ENCODE data around the gene SYCE3. TPM values are rescaled to one million over a fixed set of nuclear protein-coding genes. Genes with fewer than 3 reads are reported as not detected.

Gene SYCE3
- total RNA-seq, 3 donors from 2014 or later: not detected

GRCh38 chr22:50572965-50573364 lies 10.2 kb upstream of the SYCE3 start:
- ATAC-seq (no peak), DNase-seq (no peak)
- no peak for TF ChIP-seq CTCF (IDR thresholded peaks at IDR 0.05)
- intact Hi-C loops (cut with DNase I, micrococcal nuclease): no loop called here
- H3K4me1 ChIP-seq (ENCODE audit: low read depth): peaks cover 13% of the 10 kb centered on the region
- no peaks in the 10 kb centered on the region for H3K9me3 ChIP-seq
- no peak overlapping the region for H3K4me3 ChIP-seq
- no peaks in the 10 kb centered on the region for H3K36me3 ChIP-seq (ENCODE audit: low read depth)

DNA sequence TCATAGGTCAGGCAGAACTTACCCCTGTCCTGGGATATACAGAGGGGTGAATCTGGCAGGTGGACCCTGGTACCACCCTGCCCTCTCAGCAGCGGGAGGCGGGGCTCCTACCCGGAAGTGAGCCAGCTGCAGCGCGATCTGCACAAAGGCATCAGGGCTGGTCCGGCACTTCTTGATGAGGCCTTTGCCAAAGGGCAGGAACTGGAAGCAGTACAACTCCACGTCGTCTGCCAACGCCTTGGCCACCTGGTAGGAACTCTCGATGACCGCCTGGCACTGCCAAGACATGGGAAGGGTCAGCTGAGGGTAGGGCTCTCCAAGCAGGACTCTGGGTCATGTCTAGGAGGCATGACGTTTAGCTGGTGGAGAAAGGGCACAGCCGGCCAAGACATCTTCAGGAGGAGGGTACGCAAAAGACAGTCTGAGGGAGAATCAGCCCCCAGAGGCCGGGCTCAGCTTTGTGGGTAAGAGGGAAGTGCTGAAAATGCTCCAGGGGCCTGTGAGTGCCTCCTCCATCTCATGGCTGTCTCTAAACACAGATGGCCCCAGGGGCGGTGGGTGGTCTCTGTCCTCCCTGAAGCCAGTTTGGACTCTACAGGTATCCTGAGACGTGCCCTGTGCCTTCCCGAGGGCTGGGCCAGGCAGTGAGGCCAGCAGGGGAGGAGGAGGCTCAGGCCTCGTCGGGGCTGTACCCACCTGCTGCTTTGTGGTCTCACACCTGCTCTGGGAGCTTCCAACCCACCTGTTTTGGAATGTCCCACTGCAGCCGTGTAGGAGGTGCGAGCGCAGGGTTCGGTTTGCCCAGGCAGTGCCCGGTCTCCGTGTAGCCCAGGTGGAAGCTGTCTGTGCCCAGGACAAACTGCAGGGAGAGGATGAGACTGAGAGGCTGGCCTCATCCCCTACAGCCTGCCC lies 8.8 kb upstream of the SYCE3 start:
- ATAC-seq: peak; percentile 12
- H3K9me3 ChIP-seq: no peaks in the 10 kb centered on the region
- no peak for TF ChIP-seq CTCF (IDR thresholded peaks at IDR 0.05)
- intact Hi-C loops (cut with DNase I, micrococcal nuclease): no loop called here
- no peaks in the 10 kb centered on the region for H3K36me3 ChIP-seq (ENCODE audit: low read depth)
- no peak for DNase-seq
- peaks cover 13% of the 10 kb centered on the region for H3K4me1 ChIP-seq (ENCODE audit: low read depth)
- no peak overlapping the region for H3K4me3 ChIP-seq

DNA sequence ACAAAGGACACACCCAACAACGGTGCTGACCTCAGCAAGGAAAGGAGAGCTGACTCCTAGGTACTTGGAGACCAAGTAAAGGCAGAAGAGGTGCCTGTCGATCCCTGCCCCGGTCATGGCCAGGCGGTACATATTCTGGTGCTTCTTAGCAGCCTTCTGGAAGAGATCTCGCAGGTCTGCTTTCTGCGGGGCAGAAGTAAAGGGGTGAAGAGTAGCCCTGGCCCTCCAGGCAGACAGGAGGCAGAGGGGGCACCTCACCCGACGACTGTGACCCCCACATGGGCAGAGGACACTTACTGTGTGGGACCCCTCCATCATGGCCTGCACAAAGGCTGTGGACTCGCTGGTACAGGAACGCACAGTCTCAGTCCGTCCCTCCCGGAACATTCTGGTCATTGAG lies 8.1 kb upstream of the SYCE3 start:
- DNase-seq (no peak), ATAC-seq (no peak)
- Histone ChIP-seq H3K4me1 (ENCODE audit: low read depth) (peaks cover 13% of the 10 kb centered on the region), H3K4me3 (no peak overlapping the region), H3K36me3 (ENCODE audit: low read depth) (no peaks in the 10 kb centered on the region), H3K9me3 (no peaks in the 10 kb centered on the region)
- intact Hi-C loops (cut with DNase I, micrococcal nuclease): no loop called here
- no peak for TF ChIP-seq CTCF (IDR thresholded peaks at IDR 0.05)

DNA sequence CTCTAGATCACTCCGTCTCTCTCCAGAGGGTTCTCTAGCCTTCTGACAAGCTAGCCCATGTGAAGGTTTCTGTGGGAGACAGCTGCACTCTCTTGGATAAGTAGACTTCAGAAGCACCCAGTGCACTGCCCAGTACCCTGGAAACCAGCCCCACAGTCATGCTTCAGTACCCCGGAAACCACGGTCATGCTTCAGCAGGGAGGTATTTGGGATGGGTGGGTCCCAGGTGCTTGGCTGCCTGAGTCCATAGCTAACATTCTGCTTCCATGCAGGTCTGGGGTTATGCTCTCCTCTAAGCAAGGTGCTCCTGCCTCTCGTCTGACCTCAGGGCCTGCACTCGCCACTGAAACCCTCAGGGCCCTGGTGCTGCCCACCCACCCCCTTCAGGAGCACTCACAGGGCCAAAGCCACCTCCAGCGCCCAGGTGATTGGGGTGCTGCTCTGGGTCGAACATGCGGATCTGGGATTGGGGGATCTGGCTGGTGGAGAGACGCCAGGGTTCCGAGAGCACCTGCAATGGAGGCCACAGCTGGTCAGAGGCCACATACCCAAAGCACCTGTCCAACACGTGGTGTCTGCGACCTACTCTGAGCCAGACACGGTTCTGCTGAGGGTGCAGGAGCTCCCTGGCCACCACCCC lies 7.3 kb upstream of the SYCE3 start:
- intact Hi-C loops (cut with DNase I, micrococcal nuclease): no loop called here
- H3K36me3 ChIP-seq (ENCODE audit: low read depth): no peaks in the 10 kb centered on the region
- H3K9me3 ChIP-seq: no peaks in the 10 kb centered on the region
- H3K4me1 ChIP-seq (ENCODE audit: low read depth): peaks cover 13% of the 10 kb centered on the region
- DNase-seq (no peak), ATAC-seq (no peak)
- H3K4me3 ChIP-seq: no peak overlapping the region
- no peak for TF ChIP-seq CTCF (IDR thresholded peaks at IDR 0.05)

- H3K36me3 ChIP-seq (ENCODE audit: low read depth): no peaks in the 10 kb centered on the region
- H3K9me3 ChIP-seq: no peaks in the 10 kb centered on the region
- TF ChIP-seq CTCF (IDR thresholded peaks at IDR 0.05): no peak
- peak; percentile 41 for ATAC-seq
- peak in 2 of 3 donors; percentile 64 to 66 for DNase-seq
- intact Hi-C loops (cut with DNase I, micrococcal nuclease): no loop called here
- H3K4me3 ChIP-seq: no peak overlapping the region
- peaks cover 20% of the 10 kb centered on the region for H3K4me1 ChIP-seq (ENCODE audit: low read depth)
These were observed 6.3 kb upstream of the SYCE3 start for GRCh38 chr22:50569041-50569459.

Measured in mucosa of descending colon (tissue), 3 donors.